ENCODE data around the gene KLHL22.

- TF ChIP-seq, protein P1, sequence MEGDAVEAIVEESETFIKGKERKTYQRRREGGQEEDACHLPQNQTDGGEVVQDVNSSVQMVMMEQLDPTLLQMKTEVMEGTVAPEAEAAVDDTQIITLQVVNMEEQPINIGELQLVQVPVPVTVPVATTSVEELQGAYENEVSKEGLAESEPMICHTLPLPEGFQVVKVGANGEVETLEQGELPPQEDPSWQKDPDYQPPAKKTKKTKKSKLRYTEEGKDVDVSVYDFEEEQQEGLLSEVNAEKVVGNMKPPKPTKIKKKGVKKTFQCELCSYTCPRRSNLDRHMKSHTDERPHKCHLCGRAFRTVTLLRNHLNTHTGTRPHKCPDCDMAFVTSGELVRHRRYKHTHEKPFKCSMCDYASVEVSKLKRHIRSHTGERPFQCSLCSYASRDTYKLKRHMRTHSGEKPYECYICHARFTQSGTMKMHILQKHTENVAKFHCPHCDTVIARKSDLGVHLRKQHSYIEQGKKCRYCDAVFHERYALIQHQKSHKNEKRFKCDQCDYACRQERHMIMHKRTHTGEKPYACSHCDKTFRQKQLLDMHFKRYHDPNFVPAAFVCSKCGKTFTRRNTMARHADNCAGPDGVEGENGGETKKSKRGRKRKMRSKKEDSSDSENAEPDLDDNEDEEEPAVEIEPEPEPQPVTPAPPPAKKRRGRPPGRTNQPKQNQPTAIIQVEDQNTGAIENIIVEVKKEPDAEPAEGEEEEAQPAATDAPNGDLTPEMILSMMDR (IDR thresholded peaks at IDR 0.05): no peak
- TF ChIP-seq POLR2A (IDR thresholded peaks at IDR 0.05; ENCODE audit: low read depth) (no peak), POLR2AphosphoS5 (IDR thresholded peaks at IDR 0.05) (no peak), EP300 (IDR thresholded peaks at IDR 0.05) (no peak)
Measured at GRCh38 chr22:20431511-20432192, 63.9 kb downstream of the KLHL22 start.

Measured in esophagus muscularis mucosa (tissue), 4 donors.